ES-I3 (cell line): ENCODE results near the gene CD84.
"Not testable (repeated sequence)": the region's sequence is repeated elsewhere in the genome, so short reads cannot be mapped to it uniquely, and the experiment has no call there.

Source experiments
- H3K36me3 ChIP-seq: 2 replicates; pipeline ENCODE4 v1.6.1; 2013; ENCODE audit warnings: mild to moderate bottlenecking, low read length, control low read depth, moderate library complexity; ENCODE audit not compliant: insufficient read depth
- H3K4me1 ChIP-seq: 2 replicates; pipeline ENCODE4 v1.6.1; 2013; ENCODE audit warnings: mild to moderate bottlenecking, control low read depth, low read length; ENCODE audit not compliant: insufficient read depth
- H3K9ac ChIP-seq: 2 replicates; pipeline ENCODE4 v1.6.1; 2013; ENCODE audit warnings: low read depth, mild to moderate bottlenecking, low read length, moderate library complexity
- H3K9me3 ChIP-seq: 2 replicates; pipeline ENCODE4 v1.6.1; 2013; ENCODE audit warnings: mild to moderate bottlenecking, low read length, moderate library complexity; ENCODE audit not compliant: control insufficient read depth, insufficient read depth

CD84 gene

DNA sequence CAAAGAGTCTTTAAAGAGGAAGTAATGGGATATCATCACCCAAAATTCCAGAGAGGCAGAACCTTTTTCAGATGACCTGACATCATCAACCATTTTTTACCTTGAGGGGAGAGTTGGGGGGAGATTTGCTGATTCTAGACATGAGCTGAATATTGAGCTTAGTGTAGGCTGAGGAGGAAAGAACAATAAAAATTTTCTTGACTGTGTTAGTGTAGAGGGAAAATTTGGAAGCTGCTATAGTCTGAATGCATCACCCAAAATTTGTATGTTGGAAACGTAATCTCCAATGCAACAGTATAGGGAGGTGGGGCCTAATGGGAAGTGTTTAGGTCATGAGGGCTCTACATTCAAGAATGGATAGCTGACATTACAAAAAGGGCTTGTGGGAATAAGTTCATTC lies 17.8 kb upstream of the CD84 start:
- Histone ChIP-seq H3K9me3 (no peaks in the 10 kb centered on the region; the same call in 1 of the 2 replicates), H3K9ac (no peak overlapping the region)

DNA sequence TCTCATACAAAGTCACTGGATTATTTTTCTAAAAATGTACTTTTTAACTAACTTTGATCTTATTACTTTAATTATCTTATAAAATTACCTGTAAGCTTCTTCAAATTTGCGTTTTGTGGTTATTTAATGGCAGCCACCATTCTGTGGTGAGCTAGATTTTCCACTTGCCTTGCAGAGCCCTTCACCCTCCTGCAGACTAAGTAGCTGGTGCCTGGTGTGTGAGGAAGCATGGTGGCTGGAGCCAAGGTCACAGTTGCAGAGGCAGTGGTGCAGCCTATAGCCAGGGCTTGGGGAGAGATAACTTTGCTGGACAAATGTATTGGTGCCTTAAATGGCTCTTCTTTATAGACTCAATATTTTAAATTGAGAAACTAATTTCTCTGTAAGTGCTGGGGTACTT lies 11.2 kb upstream of the CD84 start:
- Histone ChIP-seq H3K36me3 (no peaks in the 10 kb centered on the region), H3K9ac (no peak overlapping the region), H3K9me3 (peaks cover 5% of the 10 kb centered on the region), H3K4me1 (no peaks in the 10 kb centered on the region)

More for the DNA sequence above, 17.8 kb upstream of the CD84 start:
- no peaks in the 10 kb centered on the region for H3K36me3 ChIP-seq
- no peaks in the 10 kb centered on the region for H3K4me1 ChIP-seq

DNA sequence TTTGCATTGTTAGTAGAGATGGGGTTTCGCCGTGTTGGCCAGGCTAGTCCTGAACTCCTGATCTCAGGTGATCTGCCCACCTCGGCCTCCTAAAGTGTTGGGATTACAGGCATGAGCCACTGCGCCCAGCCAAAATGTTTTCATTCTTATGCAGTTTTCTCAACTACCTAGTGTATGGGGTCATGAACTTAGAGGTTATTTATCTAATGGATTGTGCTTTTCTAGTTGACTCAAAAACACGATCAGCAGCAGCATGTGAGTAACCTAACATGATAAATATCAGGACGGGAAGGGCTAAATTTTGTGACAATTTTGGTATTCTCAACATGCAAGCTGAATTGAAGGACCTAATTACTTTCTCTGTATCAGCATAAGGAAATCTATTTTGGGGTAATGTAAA lies 9.2 kb upstream of the CD84 start:
- no peak overlapping the region for H3K9ac ChIP-seq

GRCh38 chr1:160584784-160585183 lies 5.5 kb upstream of the CD84 start:
- Histone ChIP-seq H3K9me3 (no peaks in the 10 kb centered on the region), H3K9ac (no peak overlapping the region), H3K36me3 (no peaks in the 10 kb centered on the region), H3K4me1 (no peaks in the 10 kb centered on the region)

More for the DNA sequence above, 9.2 kb upstream of the CD84 start:
- H3K4me1 ChIP-seq, result no peaks in the 10 kb centered on the region
- H3K36me3 ChIP-seq, result no peaks in the 10 kb centered on the region
- peaks cover 5% of the 10 kb centered on the region for H3K9me3 ChIP-seq

DNA sequence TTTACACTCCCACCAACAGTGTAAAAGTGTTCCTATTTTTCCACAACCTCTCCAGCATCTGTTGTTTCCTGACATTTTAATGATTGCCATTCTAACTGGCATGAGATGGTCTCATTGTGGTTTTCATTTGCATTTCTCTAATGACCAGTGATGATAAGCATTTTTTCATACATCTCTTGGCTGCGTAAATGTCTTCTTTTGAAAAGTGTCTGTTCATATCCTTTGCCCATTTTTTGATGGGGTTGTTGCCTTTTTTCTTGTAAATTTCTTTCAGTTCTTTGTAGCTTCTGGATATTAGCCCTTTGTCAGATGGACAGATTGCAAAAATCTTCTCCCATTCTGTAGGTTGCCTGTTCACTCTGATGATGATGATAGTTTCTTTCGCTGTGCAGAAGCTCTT lies 3.7 kb upstream of the CD84 start:
- H3K4me1 ChIP-seq, H3K9me3 ChIP-seq, H3K36me3 ChIP-seq, H3K9ac ChIP-seq: not testable (repeated sequence)

DNA sequence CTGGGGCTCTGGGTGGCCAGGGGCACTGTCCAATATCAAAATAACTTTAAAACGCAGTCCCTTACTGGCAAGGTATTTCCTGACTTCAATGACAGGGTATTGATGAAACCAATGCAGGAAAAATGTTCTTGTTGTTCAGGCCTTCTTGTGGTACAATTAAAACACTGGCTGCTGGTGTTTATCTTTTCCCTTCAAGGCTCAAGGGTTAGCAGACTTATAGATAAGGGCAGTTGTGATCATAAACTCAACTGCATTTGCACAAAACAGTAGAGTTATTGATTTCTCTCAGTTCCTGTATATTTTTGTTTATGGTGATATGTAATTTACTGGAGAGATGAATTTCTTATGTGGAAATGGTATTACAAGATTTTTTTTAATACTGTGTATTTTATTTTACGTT lies 2.7 kb upstream of the CD84 start:
- Histone ChIP-seq H3K4me1 (no peaks in the 10 kb centered on the region), H3K9ac (no peak overlapping the region), H3K9me3 (no peaks in the 10 kb centered on the region), H3K36me3 (no peaks in the 10 kb centered on the region)

- Histone ChIP-seq H3K4me1 (no peaks in the 10 kb centered on the region), H3K9me3 (no peaks in the 10 kb centered on the region), H3K9ac (no peak overlapping the region)
These were observed 1.0 kb upstream of the CD84 start for GRCh38 chr1:160580221-160580812.

DNA sequence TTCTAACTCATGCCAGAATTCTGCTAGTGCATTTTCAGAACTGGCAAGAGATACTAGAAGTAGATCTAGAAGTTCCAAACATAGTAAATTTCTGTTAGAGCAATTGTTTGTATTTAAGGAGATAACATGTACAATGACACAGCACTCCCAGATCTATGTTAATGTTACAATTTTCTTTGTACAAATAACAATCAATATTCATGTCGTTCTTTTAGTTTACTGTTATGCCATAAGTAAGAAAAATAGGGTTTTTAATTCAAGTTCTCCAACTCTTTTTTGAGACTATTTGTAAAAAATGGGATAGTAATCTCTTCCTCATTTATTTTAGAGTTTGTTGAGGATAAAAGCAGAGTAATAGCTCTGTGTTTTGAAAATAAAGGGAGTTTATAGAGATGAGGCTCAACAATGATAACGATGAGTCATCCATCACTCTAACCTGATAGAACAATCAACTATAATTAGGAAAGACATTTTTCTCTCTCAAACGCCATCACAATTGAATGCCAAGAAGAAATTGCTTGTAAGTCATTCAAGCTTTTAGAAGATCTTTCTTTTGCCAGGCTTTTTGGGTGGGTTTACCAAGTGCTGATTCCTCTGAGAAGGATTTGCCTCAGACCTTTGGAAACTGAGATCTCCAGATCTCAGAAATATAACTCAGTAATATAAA lies 638 bp downstream of the CD84 start:
- no peaks in the 10 kb centered on the region for H3K36me3 ChIP-seq
- H3K9me3 ChIP-seq, result no peaks in the 10 kb centered on the region
- H3K9ac ChIP-seq, result no peak overlapping the region
- H3K4me1 ChIP-seq, result no peaks in the 10 kb centered on the region

More at GRCh38 chr1:160580221-160580812, 1.0 kb upstream of the CD84 start:
- no peaks in the 10 kb centered on the region for H3K36me3 ChIP-seq

- Histone ChIP-seq H3K4me1 (no peaks in the 10 kb centered on the region), H3K36me3 (no peaks in the 10 kb centered on the region), H3K9me3 (no peaks in the 10 kb centered on the region), H3K9ac (no peak overlapping the region)
These were observed 1.1 kb downstream of the CD84 start for GRCh38 chr1:160578175-160578524.

DNA sequence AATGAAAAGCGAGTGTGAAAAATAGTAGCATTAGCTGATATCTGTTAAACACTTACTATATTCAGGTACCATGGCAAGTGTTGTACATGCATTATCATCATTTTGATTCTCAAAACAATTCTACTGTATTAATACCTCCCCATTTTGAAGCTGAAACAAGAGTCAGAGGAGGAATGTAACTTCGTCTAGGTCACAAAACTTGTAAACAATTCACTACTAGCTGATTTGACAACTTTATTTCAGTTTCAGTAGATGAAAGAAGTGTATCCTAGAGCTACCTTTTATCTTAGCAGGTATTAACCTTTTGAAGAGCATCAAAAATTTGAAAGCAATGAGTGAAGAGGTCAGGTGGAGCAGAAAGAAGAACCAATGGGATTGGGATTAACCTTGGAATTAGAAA lies 1.6 kb downstream of the CD84 start:
- Histone ChIP-seq H3K9ac (no peak overlapping the region), H3K4me1 (no peaks in the 10 kb centered on the region), H3K9me3 (no peaks in the 10 kb centered on the region), H3K36me3 (no peaks in the 10 kb centered on the region)

DNA sequence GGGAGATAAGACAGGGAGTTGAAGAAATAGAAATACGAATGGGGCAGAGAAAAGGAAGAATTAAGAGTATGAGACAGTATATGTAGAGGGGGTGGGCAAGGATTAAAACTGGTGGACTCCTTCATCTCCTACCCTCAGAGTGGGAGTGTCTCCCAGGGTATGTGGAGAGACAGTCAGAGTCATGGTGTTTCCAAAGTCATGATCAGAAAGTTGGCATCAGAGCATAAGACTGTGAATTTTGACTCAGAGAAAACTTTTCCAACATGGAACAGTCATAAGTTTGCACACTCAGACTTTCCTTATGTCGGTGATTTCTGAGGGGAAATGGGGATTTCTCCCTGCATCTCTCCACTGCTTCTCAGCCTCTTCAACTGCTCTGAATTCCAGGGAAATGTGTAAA lies 2.4 kb downstream of the CD84 start:
- no peaks in the 10 kb centered on the region for H3K36me3 ChIP-seq
- no peak overlapping the region for H3K9ac ChIP-seq
- no peaks in the 10 kb centered on the region for H3K4me1 ChIP-seq
- H3K9me3 ChIP-seq, result no peaks in the 10 kb centered on the region

DNA sequence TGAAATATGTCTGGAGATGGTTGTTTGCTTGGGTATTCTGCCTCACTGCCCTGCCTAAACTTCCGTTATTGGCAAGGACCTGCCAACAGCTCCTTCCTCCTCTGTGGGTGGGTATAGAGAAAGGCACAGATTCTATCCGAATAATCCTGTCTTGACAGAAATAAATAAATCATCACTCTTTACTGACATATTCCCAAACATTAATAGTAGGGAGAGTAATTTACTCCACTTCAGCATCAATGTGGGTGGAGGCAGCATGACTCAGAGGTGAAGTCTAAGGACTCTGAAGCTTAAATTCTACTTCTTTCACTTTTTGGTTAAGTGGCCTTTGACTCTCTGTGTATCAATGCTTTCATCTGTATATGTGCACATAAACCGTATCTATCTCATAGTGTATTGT lies 2.9 kb downstream of the CD84 start:
- H3K9me3 ChIP-seq, result no peaks in the 10 kb centered on the region
- no peaks in the 10 kb centered on the region for H3K4me1 ChIP-seq
- no peaks in the 10 kb centered on the region for H3K36me3 ChIP-seq
- no peak overlapping the region for H3K9ac ChIP-seq

DNA sequence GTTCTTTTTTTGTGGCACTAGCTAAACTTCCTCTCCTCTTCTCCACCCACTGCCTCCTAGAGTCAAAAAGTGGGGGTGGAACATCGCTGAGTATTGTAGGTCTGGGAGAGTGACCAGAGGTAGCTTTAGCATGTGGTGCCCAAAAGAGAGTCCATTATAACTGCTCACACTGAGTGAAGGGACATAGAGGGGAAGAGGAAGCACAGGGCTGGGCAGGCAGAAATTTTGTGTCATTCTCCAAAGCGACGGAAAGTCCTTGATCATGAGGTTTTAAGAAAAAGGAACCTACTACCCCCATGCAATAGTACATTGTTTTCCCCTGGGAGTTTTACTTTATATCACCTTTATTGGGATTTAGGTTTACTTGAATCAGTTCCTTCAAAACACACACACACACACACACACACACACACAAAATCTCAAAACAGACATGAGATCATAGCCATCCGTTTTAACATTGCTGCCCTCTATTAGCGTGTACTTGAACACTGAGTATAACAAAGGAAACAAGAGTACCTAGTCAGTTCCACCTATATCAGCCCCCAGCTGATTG lies 4.1 kb downstream of the CD84 start:
- Histone ChIP-seq H3K9me3 (no peaks in the 10 kb centered on the region), H3K9ac (no peak overlapping the region), H3K4me1 (no peaks in the 10 kb centered on the region), H3K36me3 (no peaks in the 10 kb centered on the region)

DNA sequence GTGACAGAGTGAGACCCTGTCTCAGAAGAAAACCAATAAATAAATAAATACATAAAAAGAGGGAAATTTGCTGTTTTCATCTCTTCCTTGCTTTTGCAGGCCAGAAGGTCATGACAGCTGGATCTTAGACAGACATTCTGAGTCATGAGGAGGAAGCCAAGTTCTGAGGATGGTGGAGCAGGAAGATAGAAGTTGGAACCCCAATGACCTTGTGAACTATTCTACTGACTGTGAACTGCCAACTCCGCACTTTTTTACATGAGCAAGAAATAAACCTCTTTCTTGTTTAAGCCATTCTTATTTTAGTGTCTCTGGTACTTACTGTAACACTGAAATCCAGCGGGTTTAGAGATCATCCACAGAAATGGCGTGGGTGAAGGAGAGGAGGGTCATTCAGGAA lies 8.5 kb downstream of the CD84 start:
- Histone ChIP-seq H3K9ac (no peak overlapping the region), H3K4me1 (no peaks in the 10 kb centered on the region), H3K36me3 (no peaks in the 10 kb centered on the region), H3K9me3 (no peaks in the 10 kb centered on the region)

GRCh38 chr1:160569806-160570205 lies 9.5 kb downstream of the CD84 start:
- H3K4me1 ChIP-seq, result no peaks in the 10 kb centered on the region
- H3K9ac ChIP-seq, result no peak overlapping the region
- H3K36me3 ChIP-seq, result no peaks in the 10 kb centered on the region
- H3K9me3 ChIP-seq, result no peaks in the 10 kb centered on the region
